ENCODE results near the gene WWOX.

WWOX gene

DNA sequence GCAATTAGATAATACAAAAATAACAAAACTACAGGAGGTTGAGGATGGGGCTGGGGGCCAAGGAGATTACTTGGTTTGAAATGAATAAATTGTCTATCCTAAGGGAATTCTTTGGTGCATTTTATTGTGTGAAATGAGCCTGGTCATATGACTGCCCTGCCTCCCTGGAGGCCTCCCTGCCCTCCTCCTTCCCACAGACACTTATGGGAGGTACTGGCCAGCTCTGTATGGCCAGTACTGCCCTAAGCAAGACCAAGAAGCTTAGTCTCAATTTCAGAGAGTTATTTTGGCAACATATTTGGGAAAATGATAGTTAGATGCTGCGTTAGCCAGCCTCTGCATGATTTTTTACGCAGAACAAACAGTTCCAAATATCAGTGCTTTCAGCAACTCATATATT lies 511.9 kb downstream of the WWOX start:
- no peak for DNase-seq (ENCODE audit: low spot score)

DNA sequence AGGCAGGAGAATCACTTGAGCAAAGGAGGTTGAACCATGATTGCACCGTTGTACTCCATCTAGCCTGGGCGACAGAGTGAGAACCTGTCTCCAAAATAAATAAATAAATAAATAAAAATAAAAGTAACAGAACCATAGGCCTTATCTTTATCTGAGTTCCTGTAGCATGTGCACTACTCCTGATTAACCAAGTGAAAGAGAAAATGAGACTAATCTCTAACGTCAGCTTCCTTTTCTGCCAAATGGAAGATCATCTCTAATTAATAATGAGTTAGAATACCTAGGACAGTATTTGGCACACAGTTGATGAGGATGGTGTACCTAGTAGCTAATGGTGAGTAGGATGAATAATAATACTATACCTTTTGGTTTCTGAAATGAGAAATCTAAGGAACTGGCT lies 520.4 kb downstream of the WWOX start:
- DNase-seq (ENCODE audit: low spot score): no peak

GRCh38 chr16:78620291-78620690 lies 520.8 kb downstream of the WWOX start:
- no peak for DNase-seq (ENCODE audit: low spot score)

GRCh38 chr16:78623796-78624195 lies 524.3 kb downstream of the WWOX start:
- no peak for DNase-seq (ENCODE audit: low spot score)

DNA sequence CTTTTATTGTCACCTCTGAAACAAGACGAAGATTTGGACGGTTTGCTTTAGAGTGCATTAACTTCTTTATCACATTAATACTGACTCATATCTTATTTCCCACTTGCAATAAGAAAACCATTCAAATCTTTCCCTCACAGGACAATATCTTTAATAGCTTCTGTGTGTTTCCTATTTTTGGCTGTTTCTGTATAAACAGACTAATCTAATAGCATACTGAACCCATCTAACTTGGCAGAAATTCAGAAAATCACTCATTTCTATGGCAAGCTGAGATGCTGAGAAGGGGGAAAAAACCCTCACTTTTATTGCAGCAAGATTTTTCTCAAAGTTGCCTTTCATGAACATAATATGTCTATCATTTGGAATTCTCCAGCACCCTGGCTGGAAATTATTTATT lies 524.9 kb downstream of the WWOX start:
- DNase-seq (ENCODE audit: low spot score): no peak

- DNase-seq (ENCODE audit: low spot score): no peak
These were observed 529.1 kb downstream of the WWOX start for GRCh38 chr16:78628461-78629045.

DNA sequence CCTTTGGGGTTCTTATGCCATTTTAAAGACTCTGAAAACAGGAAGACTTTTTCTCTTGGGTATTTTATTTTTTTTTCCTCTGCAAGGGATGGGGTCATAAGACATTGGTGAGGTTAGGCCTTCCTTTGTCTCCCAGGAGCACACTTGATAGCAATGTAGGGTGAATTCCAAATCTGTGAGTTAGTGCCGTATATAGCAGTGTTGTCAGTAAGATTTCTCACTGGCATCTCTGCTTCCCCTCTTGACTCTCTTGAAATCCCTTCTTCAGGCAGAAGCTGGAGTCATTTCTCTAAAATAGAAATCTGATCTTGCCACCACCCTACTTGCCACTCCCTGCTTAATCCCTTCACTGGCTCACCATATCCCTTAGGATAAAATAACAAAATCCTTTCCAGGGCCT lies 529.7 kb downstream of the WWOX start:
- DNase-seq (ENCODE audit: low spot score): no peak

DNA sequence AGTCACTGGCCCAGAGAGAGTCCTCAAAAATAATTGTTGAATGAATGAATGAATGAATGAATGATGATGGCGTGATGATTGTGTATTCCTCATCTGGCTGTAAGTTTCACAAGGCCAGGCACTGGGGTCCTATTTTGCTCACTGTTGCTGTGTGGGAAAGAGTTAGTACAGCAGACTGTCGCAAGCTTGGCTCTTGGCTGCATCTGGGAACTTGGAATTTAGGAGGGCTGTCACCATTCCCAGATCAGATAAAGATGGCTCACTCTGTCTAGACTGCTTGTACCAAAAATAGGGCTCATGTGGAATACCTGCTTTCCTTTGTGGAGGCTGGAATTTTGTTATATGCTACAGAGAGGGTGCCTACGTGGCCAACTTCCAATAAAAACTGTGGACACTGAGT lies 530.6 kb downstream of the WWOX start:
- DNase-seq (ENCODE audit: low spot score): no peak

- no peak for DNase-seq (ENCODE audit: low spot score)
These were observed 534.1 kb downstream of the WWOX start for GRCh38 chr16:78633551-78633950.

DNA sequence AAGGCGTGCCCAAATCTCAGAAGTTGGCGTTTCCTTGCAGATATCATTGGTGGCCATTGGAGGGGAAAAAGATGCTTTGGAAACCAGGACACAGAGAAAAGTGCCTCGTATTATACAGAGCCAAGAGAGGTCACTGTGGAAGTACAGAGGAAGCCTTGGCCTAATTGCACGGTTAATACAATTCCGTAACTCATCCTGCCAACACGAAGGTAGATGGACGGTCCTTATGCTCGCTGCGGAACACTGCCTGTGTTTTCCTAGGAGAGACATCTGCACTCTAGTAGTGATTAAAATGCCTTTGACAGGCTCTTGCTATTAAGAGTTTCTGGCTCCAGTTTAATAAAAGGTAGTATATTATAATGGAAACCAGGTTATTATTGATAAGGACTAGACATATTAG lies 536.4 kb downstream of the WWOX start:
- DNase-seq (ENCODE audit: low spot score): no peak

GRCh38 chr16:78638371-78638770 lies 538.9 kb downstream of the WWOX start:
- DNase-seq (ENCODE audit: low spot score): no peak

DNA sequence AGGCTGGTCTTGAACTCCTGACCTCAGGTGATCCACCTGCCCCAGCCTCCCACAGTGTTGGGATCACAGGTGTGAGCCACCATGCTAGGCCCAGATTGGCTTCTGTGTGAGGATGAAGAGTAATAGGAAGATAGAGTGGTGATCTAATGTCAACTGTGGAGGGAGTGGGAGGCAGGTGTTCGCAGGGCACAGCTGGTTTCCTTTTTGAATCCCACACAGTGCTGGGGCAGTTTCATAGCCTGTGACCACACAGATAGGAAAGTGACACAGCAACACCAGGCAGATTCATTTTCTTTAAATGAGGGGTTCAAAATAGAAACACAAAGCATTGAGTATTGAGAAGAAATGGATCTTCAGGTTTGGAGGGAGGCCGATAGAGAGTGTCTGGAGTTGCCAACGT lies 540.3 kb downstream of the WWOX start:
- DNase-seq (ENCODE audit: low spot score): no peak

- DNase-seq (ENCODE audit: low spot score): no peak
These were observed 541.4 kb downstream of the WWOX start for GRCh38 chr16:78640886-78641285.

GRCh38 chr16:78641433-78641832 lies 542.0 kb downstream of the WWOX start:
- peak; percentile 5 for DNase-seq (ENCODE audit: low spot score)

GRCh38 chr16:78642621-78643285 lies 543.3 kb downstream of the WWOX start:
- DNase-seq (ENCODE audit: low spot score): no peak

DNA sequence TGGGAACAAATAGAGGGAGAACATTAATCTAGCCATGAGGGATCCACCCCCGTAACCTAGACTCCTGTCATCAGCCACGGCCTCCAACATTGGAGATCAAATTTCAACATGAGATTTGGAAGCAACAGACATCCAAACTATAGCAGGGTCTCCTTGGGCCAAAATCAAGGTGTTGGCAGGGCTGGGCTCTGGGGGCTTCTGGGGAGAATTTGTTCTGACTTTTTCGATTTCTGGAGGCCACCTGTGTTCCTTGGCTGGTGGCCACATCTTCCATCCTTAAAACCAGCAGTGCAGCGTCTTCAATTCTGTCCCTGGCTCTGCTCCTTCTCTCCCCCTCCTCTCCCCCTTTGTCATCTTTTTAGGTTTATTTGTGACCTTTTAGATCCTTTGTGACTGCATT lies 546.2 kb downstream of the WWOX start:
- DNase-seq (ENCODE audit: low spot score): no peak

DNA sequence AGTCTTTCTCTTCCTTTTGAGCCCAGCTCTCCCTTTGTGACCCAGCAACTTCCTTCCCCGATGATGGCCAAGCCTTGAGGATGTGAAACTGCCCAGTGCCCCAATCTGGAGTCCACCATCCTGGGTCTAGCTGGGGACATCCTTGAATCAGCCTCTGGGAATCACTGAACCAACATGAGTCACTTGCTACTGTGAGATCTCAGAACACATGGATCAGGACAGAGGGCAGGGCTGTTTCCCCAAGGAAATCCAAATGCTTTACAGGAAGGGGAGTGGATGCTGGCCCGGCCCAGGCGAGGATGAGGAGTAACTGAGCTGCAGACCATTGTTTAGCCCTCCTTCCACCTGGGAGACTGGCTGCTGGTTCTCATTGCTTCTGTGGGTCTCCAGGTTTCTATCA lies 547.6 kb downstream of the WWOX start:
- DNase-seq (ENCODE audit: low spot score): no peak

DNA sequence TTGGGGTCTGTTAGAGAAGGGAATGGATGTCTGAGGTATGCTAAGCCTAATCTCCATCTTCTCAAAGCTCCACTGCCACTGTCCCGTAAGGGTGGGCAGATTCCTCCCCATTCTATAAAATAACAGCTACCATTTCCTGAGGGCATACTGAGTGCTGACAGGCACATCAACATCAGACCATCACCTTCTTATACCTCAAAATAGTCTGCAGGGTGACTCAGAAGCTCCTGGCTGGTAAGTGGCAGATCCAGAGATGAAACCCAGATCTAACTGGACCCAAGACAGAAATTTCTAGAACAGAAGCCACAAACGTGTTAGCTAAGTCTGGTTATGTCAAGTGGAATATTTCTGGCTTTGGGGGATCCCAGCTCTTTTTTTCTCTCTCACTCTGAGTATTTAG lies 548.0 kb downstream of the WWOX start:
- DNase-seq (ENCODE audit: low spot score): no peak

- DNase-seq (ENCODE audit: low spot score): no peak
These were observed 549.1 kb downstream of the WWOX start for GRCh38 chr16:78648517-78648916.

DNA sequence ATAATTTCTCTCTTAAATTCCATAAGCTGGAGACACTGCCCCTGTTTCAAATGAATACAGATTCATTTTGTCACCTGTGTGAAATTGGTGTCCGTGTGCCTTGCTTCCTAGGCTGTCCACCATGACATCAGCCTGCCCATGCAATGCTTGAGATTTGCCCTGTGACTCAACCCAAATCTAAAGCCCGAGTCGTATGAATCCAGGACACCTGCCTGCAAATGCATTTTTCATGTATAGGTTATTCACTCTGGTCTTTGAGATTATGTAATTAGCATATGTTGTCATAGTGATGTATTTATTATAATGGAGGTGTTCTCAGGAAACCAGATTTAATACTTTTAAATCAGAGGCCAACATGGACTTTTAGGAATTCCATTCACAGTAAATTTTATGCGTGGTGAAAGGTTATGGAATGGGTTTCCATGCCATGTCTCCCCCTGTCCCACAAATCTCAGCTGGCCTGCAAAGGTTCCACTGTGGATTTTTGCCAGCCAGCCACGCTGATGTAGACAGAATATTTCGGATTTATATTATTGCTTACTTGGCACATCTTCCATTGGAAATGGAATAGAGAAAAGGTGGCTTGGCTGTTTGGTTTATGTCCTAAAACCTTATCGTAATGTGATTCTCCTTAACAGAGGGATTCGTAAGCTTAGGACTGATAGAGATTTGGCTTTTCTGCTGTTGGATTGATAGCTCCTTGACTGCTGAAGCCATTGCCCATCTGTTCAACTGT lies 551.1 kb downstream of the WWOX start:
- no peak for DNase-seq (ENCODE audit: low spot score)

GRCh38 chr16:78654929-78655328 lies 555.5 kb downstream of the WWOX start:
- DNase-seq (ENCODE audit: low spot score): no peak

DNA sequence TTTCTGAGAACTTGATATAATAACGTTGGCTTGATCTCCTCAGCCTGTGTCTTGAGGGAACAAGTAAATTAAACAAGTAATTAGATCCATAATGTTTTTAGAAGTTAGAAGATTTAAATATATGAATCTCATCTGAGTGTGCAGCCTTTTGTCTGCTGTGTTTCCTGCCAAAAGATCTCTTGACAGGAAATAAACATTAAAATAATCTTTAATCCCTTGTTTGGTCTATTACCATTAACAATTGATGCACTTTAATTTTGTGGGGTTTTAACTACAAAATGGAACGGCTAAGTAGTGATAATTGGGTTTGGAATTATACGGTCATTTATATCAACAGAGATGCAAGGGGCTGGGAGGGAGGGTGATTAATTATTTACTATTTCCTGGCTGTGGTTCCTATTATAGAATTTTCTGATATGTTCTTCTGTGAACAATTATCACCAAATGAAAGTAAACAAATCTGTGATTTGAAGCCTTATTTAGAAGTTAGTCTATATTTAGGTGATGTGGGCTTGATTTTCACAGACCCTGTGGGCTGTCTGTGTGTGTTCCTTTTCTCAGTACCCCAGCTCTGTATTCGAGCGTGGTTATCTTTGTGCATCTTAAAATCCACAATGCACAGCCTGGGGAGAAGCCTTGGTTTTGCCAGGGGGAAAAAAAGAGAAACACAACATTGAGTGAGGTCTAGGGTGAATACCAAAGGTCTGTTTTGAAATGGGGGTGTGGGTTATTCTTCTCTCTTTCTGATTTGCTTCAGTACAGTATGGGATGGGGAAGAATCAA lies 556.1 kb downstream of the WWOX start:
- DNase-seq (ENCODE audit: low spot score): no peak

- no peak for DNase-seq (ENCODE audit: low spot score)
These were observed 557.4 kb downstream of the WWOX start for GRCh38 chr16:78656887-78657286.
